Fibroblast of mammary gland (primary cell): ENCODE measurements around the gene DMPK.

Experiments
- DNase-seq: peaks from one replicate; pipeline ENCODE4 v3.0.0-alpha.2; 2010; ENCODE audit warnings: low read depth
- H3K4me3 ChIP-seq: 2 replicates; pipeline ENCODE4 v1.5.1; 2011; ENCODE audit warnings: low read depth, mild to moderate bottlenecking, low read length, moderate library complexity; ENCODE audit not compliant: control insufficient read depth
- TF ChIP-seq, protein P1 (sequence below): conservative IDR thresholded peaks from 2 replicates; pipeline ENCODE4 v1.5.1; 2011; ENCODE audit warnings: low read depth, low read length, inconsistent platforms; ENCODE audit not compliant: control insufficient read depth, insufficient read depth

Gene DMPK

DNA sequence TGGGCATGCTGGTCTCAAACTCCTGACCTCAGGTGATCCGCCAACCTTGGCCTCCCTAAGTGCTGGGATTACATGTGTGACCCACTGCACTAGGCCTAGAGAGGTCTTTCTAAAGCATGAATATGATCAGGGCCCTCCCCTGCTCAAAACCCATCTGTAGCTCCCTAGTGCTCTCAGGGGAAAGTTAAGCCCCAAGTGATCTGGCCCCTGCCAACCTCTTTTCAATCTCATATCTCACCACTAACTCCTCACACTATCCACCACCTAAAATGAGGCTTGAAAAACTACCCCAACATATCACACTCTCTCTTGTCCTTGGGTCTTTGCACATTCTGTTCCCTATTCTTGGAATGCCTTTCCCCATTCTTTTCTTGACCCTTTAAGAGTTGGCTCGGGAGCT lies 12.3 kb upstream of the DMPK start:
- DNase-seq, result no peak
- H3K4me3 ChIP-seq, result no peak overlapping the region
- TF ChIP-seq, protein P1, sequence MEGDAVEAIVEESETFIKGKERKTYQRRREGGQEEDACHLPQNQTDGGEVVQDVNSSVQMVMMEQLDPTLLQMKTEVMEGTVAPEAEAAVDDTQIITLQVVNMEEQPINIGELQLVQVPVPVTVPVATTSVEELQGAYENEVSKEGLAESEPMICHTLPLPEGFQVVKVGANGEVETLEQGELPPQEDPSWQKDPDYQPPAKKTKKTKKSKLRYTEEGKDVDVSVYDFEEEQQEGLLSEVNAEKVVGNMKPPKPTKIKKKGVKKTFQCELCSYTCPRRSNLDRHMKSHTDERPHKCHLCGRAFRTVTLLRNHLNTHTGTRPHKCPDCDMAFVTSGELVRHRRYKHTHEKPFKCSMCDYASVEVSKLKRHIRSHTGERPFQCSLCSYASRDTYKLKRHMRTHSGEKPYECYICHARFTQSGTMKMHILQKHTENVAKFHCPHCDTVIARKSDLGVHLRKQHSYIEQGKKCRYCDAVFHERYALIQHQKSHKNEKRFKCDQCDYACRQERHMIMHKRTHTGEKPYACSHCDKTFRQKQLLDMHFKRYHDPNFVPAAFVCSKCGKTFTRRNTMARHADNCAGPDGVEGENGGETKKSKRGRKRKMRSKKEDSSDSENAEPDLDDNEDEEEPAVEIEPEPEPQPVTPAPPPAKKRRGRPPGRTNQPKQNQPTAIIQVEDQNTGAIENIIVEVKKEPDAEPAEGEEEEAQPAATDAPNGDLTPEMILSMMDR, result no peak

DNA sequence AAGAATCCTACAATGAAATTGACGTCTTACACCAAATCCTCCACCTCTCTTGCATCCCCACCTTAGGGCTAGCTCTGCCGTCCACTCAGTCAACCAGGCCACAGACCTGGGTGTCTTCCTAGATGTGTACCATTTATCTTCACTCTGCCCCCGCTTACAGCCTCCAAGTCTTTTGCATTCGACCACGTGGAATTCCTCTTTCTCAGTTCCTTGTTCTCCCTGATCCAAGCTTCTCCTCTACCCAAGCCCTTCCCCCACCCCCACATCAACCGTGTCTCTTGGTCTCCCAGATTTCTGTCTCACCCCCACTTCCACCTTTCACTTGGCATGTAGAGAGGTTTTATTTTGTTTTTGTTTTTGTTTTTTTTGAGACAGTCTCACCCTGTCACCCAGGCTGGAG lies 11.6 kb upstream of the DMPK start:
- no peak for DNase-seq
- no peak overlapping the region for H3K4me3 ChIP-seq
- TF ChIP-seq, protein P1, result no peak

DNA sequence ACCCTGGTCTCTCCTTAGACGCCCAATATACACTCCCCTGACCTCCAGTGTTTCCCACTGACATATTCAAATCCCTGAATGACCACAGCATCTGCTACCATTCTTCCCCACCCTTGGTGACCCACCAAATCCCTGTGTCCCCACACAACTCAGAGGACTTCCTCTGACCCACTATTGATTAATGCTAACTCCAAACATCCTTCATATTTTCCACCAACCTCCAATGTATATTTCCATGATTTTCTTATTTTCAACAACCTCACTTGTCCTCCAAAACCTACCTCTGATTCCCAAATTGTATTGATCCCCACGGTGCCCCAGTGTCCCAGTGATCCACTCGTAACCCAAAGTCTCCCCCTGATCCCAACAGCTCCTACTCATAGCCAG lies 10.9 kb upstream of the DMPK start:
- no peak for DNase-seq
- TF ChIP-seq, protein P1, result no peak
- H3K4me3 ChIP-seq, result peak overlapping the region; percentile 13

DNA sequence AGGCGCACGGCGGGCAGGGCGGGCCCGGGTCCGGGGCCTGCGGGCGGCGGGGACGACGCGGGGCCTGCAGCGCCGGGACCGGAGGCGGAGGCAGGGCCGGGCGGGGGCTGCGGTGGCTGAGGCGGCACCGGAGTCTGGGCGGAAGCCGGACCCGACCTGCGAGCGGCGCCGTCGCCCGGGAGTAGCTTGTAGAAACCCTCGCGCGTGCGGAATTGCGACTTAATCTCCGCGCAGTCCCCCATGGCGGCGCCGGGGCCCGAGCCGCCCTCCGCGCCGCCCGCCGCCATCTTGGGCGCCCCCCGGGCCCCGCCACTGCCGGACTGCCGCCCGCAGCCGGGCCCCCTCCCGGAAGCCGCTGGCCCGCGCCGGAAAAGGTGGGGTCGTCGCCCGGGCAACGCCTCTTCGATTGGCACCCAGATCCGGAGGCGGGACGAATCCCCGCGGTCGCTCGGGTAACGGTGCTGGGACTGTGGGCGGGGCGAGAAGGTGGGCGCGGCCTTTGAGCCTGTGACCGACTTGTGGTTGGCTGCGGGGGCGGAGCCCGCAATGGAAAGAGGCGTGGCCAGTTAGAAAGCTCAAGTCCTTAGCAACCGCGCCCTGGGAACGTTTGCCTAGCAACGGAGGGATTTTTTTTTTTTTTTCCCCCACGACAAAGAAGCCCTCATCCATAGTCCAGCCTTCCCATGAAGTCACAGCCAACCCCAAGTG lies 10.3 kb upstream of the DMPK start, which contains the start of gene DMWD:
TSS of gene DMWD (minus strand) at position 376 of the 708 bp plus-strand sequence. CDS start at position 287, 89 bp downstream.
- TF ChIP-seq, protein P1, result no peak
- DNase-seq, result peak; percentile 97
- H3K4me3 ChIP-seq, result peak within 1 kb of the TSS; percentile 90

DNA sequence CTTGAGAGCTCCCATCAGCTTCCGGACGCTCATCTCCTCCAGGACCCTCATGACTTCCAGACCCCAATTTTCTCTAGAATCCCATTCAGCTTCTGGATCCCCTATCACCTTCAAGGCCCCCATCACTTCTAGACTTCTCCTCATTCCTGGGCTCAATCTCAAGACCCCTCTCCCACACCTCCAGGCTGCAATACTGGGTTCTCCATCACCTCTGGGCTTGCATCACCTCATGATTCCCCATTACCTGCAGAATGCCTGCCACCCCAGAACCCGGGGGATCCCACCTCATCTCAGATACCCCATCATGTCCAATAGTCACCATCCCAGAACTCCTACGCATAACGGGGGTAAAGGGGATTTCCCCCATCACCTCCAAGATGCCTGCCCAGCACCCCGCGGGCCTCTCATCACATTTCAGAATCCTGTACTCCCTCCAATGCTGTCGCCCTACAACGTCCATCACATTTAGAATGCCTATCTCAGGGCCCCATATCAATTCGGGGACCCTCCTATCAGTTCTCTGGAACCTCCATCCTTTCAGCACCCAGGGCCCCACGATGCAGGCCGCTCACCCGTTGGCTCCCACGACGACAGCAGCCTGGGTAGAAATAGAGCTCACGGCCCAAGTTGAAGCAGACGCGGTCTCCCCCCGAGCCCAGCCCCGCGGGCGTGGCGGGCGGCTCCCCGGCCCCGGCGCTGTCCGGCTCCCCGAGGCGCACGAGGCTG lies 9.6 kb upstream of the DMPK start:
- DNase-seq, result no peak

DNA sequence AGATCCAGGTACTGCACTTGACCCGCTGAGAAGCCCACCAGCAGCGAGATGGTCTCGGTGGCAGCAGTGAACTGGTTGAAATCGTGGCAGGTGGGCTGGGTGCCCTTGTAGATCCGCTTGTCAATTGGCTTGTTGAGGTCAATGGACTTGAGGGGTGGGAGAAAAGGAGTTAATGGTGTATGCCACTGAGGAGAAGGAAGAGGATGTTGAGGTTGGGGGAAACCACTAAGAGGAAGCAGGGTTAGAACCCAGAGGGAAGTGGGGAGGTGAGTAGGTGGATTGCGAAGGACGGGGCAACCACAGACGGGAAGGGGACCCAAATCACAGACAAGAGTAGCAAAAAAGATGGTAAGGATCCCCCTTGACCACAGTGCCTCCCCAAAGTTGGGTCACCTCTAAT lies 8.7 kb upstream of the DMPK start:
- DNase-seq, result no peak
- TF ChIP-seq, protein P1, result no peak
- H3K4me3 ChIP-seq, result peak overlapping the region; percentile 90

More for the DNA sequence above, 9.6 kb upstream of the DMPK start:
- peak overlapping the region; percentile 90 for H3K4me3 ChIP-seq
- TF ChIP-seq, protein P1, result no peak
